RWPE1 (cell line): ENCODE data around the gene FSTL4.

ENCODE experiments used
- CTCF ChIA-PET: fragments of 350-600 bp; sonication (Branson Sonifier 250); formaldehyde crosslinking; extraction: SDS; loops from one replicate; lab custom pipeline; 2021; lab: Yijun Ruan, JAX
- POLR2A ChIA-PET: fragments of 400-600 bp; formaldehyde crosslinking; extraction: SDS; loops from one replicate; lab custom pipeline; 2020; ENCODE audit warnings: antibody characterized with exemption; ENCODE audit not compliant: low non-redundant PET; lab: Yijun Ruan, JAX
- DNase-seq: peaks from one replicate; pipeline ENCODE4 v3.0.0; 2012; ENCODE audit warnings: low spot score
- H3K27ac ChIP-seq: fragments of 450-650 bp; 2 replicates; pipeline ENCODE4 v1.5.1; 2017
- CTCF ChIP-seq: fragments of 450-650 bp; conservative IDR thresholded peaks from 2 replicates; pipeline ENCODE4 v1.5.1; 2017; ENCODE audit warnings: low read depth, mild to moderate bottlenecking

Gene FSTL4

DNA sequence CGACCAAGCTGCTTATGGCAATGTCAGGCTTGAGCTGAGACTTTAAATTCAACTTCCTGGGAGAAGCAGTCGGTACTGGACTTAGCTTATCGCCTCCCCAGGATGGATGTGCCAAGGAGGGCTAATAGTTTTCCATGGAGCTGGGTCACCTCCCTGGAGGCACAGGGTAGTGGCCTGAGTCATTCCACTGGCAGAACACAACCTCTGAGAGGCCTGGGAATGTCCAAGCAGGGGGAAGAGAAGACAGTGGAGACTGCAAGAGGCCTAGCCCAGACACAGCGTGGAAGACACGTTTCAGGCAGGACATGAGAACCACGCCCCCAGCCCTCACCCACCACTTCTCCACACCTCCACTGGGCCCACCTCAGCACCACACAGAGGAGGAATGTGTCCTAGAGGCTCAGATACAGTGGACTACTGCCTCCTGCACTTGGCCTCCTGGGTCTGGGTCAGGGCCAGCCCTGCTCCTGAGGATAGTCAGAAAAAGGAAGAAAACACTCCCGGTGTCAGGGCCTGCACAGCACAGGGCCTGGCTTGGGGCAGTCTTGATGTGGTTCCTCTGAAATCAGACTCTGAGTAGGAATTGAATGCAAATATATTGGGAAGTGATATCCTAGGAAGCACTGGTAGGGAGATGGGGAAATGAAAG, 171.8 kb downstream of the FSTL4 start:
- no peak for TF ChIP-seq CTCF
- CTCF ChIA-PET: interaction anchor here (0.5 kb wide), 1 partner anchor 312 kb away, joined by 3 read pairs; no protein-coding TSS in a partner anchor
- peak overlapping the region; percentile 50 for H3K27ac ChIP-seq
- DNase-seq: no peak
- POLR2A ChIA-PET: no interaction called here

DNA sequence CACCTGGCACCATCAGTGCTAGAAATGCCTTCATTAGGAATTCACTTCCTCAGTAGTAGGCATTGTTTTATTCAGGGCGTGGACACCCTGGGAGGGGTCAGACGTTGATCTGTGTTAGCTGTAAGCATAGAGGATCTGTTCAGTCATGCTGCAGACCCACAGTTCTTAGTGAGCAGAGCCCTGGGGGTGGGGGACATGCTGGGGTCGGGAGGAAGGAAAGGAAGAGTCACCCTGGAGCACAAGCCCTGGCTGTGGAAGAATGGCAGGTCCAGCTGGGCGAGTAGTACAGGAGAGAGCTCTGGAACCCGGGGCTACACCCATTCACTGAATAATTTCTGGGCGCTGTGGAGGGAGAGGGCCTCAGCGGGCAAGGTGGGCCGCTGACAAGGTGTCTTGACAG, 172.5 kb downstream of the FSTL4 start:
- TF ChIP-seq CTCF: no peak
- DNase-seq: peak; percentile 55
- CTCF ChIA-PET: interaction anchor here (0.5 kb wide), 1 partner anchor 311 kb away, joined by 3 read pairs; no protein-coding TSS in a partner anchor
- H3K27ac ChIP-seq: peak overlapping the region; percentile 50
- POLR2A ChIA-PET: no interaction called here

- DNase-seq: no peak
- CTCF ChIA-PET: no interaction called here
Measured at GRCh38 chr5:133438487-133438886, 173.9 kb downstream of the FSTL4 start.

GRCh38 chr5:133434336-133434735, 178.0 kb downstream of the FSTL4 start:
- POLR2A ChIA-PET: no interaction called here
- CTCF ChIA-PET: interaction anchor here (0.6 to 1.7 kb wide), 3 partner anchors 10 to 43 kb away, joined by 3 to 11 read pairs (median 4); no protein-coding TSS in a partner anchor
- DNase-seq: no peak

More at GRCh38 chr5:133438487-133438886, 173.9 kb downstream of the FSTL4 start:
- POLR2A ChIA-PET: no interaction called here
- TF ChIP-seq CTCF: no peak
- H3K27ac ChIP-seq: no peak overlapping the region

GRCh38 chr5:133433641-133434040, 178.7 kb downstream of the FSTL4 start:
- TF ChIP-seq CTCF: no peak
- ChIA-PET POLR2A (no interaction called here), CTCF (interaction anchor here (0.6 to 1.7 kb wide), 5 partner anchors 8 to 1252 kb away, joined by 4 to 11 read pairs (median 5); no protein-coding TSS in a partner anchor)
- no peak for DNase-seq
- no peak overlapping the region for H3K27ac ChIP-seq

More at GRCh38 chr5:133434336-133434735, 178.0 kb downstream of the FSTL4 start:
- no peak overlapping the region for H3K27ac ChIP-seq
- no peak for TF ChIP-seq CTCF

- TF ChIP-seq CTCF: no peak
Measured at GRCh38 chr5:133432956-133433532, 179.3 kb downstream of the FSTL4 start.

More at GRCh38 chr5:133432956-133433532, 179.3 kb downstream of the FSTL4 start:
- no peak overlapping the region for H3K27ac ChIP-seq
- CTCF ChIA-PET: interaction anchor here (0.6 to 1.7 kb wide), 4 partner anchors 7 to 1253 kb away, joined by 4 to 8 read pairs (median 4); no protein-coding TSS in a partner anchor
- POLR2A ChIA-PET: no interaction called here
- no peak for DNase-seq
